Left ventricle myocardium inferior (tissue), 1 donor: Measurements from ENCODE around the gene ACTL10. TPM values are rescaled to one million over a fixed set of nuclear protein-coding genes. Genes with fewer than 3 reads are reported as not detected.

Experiments
- DNase-seq: peaks from one replicate; pipeline ENCODE4 v3.0.0-alpha.2; 2020
- H3K27ac ChIP-seq: fragments of 200-600 bp; replicated peaks from 2 replicates; pipeline ENCODE4 v1.8.0; 2021
- H3K27me3 ChIP-seq: fragments of 200-600 bp; 2 replicates; pipeline ENCODE4 v1.8.0; 2021; ENCODE audit warnings: low read depth
- H3K36me3 ChIP-seq: fragments of 200-600 bp; 2 replicates; pipeline ENCODE4 v1.8.0; 2021
- H3K4me1 ChIP-seq: fragments of 200-600 bp; 2 replicates; pipeline ENCODE4 v1.8.0; 2021
- H3K4me3 ChIP-seq: fragments of 200-600 bp; 2 replicates; pipeline ENCODE4 v1.8.0; 2021; ENCODE audit warnings: mild to moderate bottlenecking, moderate library complexity
- H3K9me3 ChIP-seq: fragments of 200-600 bp; replicated peaks from 2 replicates; pipeline ENCODE4 v1.8.0; 2021
- CTCF ChIP-seq: fragments of 200-600 bp; IDR thresholded peaks from 2 replicates; pipeline ENCODE4 v1.8.0; 2021; ENCODE audit warnings: antibody characterized with exemption, mild to moderate bottlenecking, borderline replicate concordance
- intact Hi-C: fragments of 100-400 bp; cut with micrococcal nuclease; formaldehyde crosslinking; loops from one replicate; pipeline ENCODE4 v1.11.0; 2022
- total RNA-seq: library from RNA; stranded (reverse); fragmentation: NEBNext Ultra II Directional; extraction: Animal tissue kit (Norgen Biotek cat#: 25700); gene quantifications from one replicate; pipeline ENCODE4 v1.2.1, GENCODE V29; 2021
- donor health status: DM: no; HTN: yes; CAD: no; lungs with severe emphysema.

ACTL10 gene
- total RNA-seq, 1 donor from 2014 or later, result 0.22 TPM

- no peak overlapping the region for H3K4me3 ChIP-seq
- peak; percentile 13 for DNase-seq
- TF ChIP-seq CTCF, result no peak
Measured at GRCh38 chr20:33653900-33654596, 12.7 kb upstream of the ACTL10 start.

GRCh38 chr20:33654680-33655161 is 12.0 kb upstream of the ACTL10 start:
- intact Hi-C loops, result no loop called here
- H3K27me3 ChIP-seq, result no peaks in the 10 kb centered on the region
- no peak for TF ChIP-seq CTCF
- peaks cover 31% of the 10 kb centered on the region for H3K36me3 ChIP-seq
- H3K27ac ChIP-seq, result no peak overlapping the region
- DNase-seq, result peak; percentile 14
- H3K4me3 ChIP-seq, result no peak overlapping the region
- H3K9me3 ChIP-seq, result no peaks in the 10 kb centered on the region
- H3K4me1 ChIP-seq, result peaks cover 18% of the 10 kb centered on the region

More at GRCh38 chr20:33653900-33654596, 12.7 kb upstream of the ACTL10 start:
- Histone ChIP-seq H3K27ac (no peak overlapping the region), H3K9me3 (no peaks in the 10 kb centered on the region), H3K27me3 (no peaks in the 10 kb centered on the region), H3K4me1 (peaks cover 24% of the 10 kb centered on the region), H3K36me3 (peaks cover 25% of the 10 kb centered on the region)
- intact Hi-C loops, result no loop called here

GRCh38 chr20:33655164-33655563 is 11.6 kb upstream of the ACTL10 start:
- Histone ChIP-seq H3K4me1 (peaks cover 18% of the 10 kb centered on the region), H3K9me3 (no peaks in the 10 kb centered on the region), H3K27me3 (no peaks in the 10 kb centered on the region), H3K27ac (no peak overlapping the region), H3K4me3 (no peak overlapping the region), H3K36me3 (peaks cover 36% of the 10 kb centered on the region)
- DNase-seq, result no peak
- intact Hi-C loops, result no loop called here
- TF ChIP-seq CTCF, result no peak

- no peak for TF ChIP-seq CTCF
- peaks cover 41% of the 10 kb centered on the region for H3K36me3 ChIP-seq
- peaks cover 18% of the 10 kb centered on the region for H3K4me1 ChIP-seq
- H3K27me3 ChIP-seq, result no peaks in the 10 kb centered on the region
- H3K9me3 ChIP-seq, result no peaks in the 10 kb centered on the region
- H3K4me3 ChIP-seq, result no peak overlapping the region
- peak; percentile 12 for DNase-seq
- H3K27ac ChIP-seq, result no peak overlapping the region
- intact Hi-C loops, result no loop called here
Measured at GRCh38 chr20:33656010-33656782, 10.5 kb upstream of the ACTL10 start.

- Histone ChIP-seq H3K27me3 (no peaks in the 10 kb centered on the region), H3K36me3 (peaks cover 41% of the 10 kb centered on the region), H3K4me3 (no peak overlapping the region), H3K4me1 (peaks cover 18% of the 10 kb centered on the region), H3K27ac (no peak overlapping the region), H3K9me3 (no peaks in the 10 kb centered on the region)
- TF ChIP-seq CTCF, result no peak
- intact Hi-C loops, result no loop called here
- DNase-seq, result peak; percentile 11
Measured at GRCh38 chr20:33656783-33657703, 9.7 kb upstream of the ACTL10 start.
